Gastroesophageal sphincter (tissue), 4 donors: ENCODE measurements around the gene MLLT6. TPM values are rescaled to one million over a fixed set of nuclear protein-coding genes. Genes with fewer than 3 reads are reported as not detected.

Experiments used
- ATAC-seq: fragments of 150-250 bp; one replicate; pipeline ENCODE4 v1.9.1; 2016; ENCODE audit warnings: mild to moderate bottlenecking, moderate library complexity
- H3K27ac ChIP-seq, 4 donors: fragments of 200-600 bp; sonication (generic) in 3 of 4; 1 replicate in 3 of 4; 2 replicates in 1 of 4; pipeline ENCODE4 v1.5.1; 2016 to 2019
- H3K27me3 ChIP-seq: fragments of 200-600 bp; sonication (generic); one replicate; pipeline ENCODE4 v1.5.1; 2019
- H3K36me3 ChIP-seq, 2 donors: fragments of 200-600 bp; sonication (generic); one replicate each; pipeline ENCODE4 v1.5.1; 2019; ENCODE audit warnings: control low read depth in 1 of 2
- H3K4me1 ChIP-seq, 3 donors: fragments of 200-600 bp; sonication (generic); 1 replicate in 2 of 3; 2 replicates in 1 of 3; pipeline ENCODE4 v1.5.1; 2016 to 2019; ENCODE audit warnings: control low read depth in 2 of 3
- H3K4me3 ChIP-seq, 2 donors: fragments of 200-600 bp; sonication (generic); one replicate each; pipeline ENCODE4 v1.5.1; 2019; ENCODE audit warnings: mild to moderate bottlenecking in 1 of 2, moderate library complexity in 1 of 2
- H3K9me3 ChIP-seq, 3 donors: fragments of 200-600 bp; sonication (generic); one replicate each; pipeline ENCODE4 v1.5.1; 2017 to 2019; ENCODE audit warnings: control low read depth in 2 of 3
- CTCF ChIP-seq, 4 experiments: fragments of 200-600 bp in 2 of 4; fragments of 450-650 bp in 2 of 4; sonication (generic) in 1 of 4; IDR thresholded peaks; one replicate each; pipeline ENCODE4 v1.5.1; 2017 to 2019; ENCODE audit warnings: antibody characterized with exemption in 4 of 4, mild to moderate bottlenecking in 2 of 4, moderate library complexity in 2 of 4
- EP300 ChIP-seq: sonication (generic); formaldehyde crosslinking; IDR thresholded peaks from one replicate; pipeline ENCODE4 v1.6.1; 2017; ENCODE audit warnings: antibody characterized with exemption, mild to moderate bottlenecking
- POLR2A ChIP-seq, 2 donors: fragments of 450-650 bp; IDR thresholded peaks; one replicate each; pipeline ENCODE4 v1.6.1; 2017; ENCODE audit warnings: antibody characterized with exemption in 2 of 2, mild to moderate bottlenecking in 2 of 2, moderate library complexity in 1 of 2
- POLR2AphosphoS5 ChIP-seq: sonication (generic); formaldehyde crosslinking; IDR thresholded peaks from one replicate; pipeline ENCODE4 v1.6.1; 2017; ENCODE audit warnings: antibody characterized with exemption
- WGBS, 2 donors: methylation state at CpG; one replicate each; pipeline ENCODE4 v1.1.5; 2018; ENCODE audit warnings: low coverage in 1 of 2; 5-methylcytosine and 5-hydroxymethylcytosine counted together
- total RNA-seq, 4 donors: library from RNA; depleted of rRNA; stranded (reverse); fragments of >200 nt; gene quantifications; one replicate each; pipeline ENCODE4 v1.1.0, GENCODE V29; 2016

The MLLT6 gene
- total RNA-seq, 4 donors from 2014 or later: 55.6 to 101 (median 77.9) TPM

- H3K36me3 ChIP-seq: peaks cover 0 to 100% of the 10 kb centered on the region in 2 donors
- H3K27me3 ChIP-seq: no peaks in the 10 kb centered on the region
- H3K9me3 ChIP-seq: no peaks in the 10 kb centered on the region
- ATAC-seq: no peak
- 67% methylated on average over 1 of the region's 29 CpGs; no CpG with 5 or more reads in 1 of the 2 donors for WGBS, 2 donors
- TF ChIP-seq CTCF (IDR thresholded peaks at IDR 0.05): no peak
- TF ChIP-seq POLR2A (IDR thresholded peaks at IDR 0.05): no peak
- TF ChIP-seq EP300: no peak
- TF ChIP-seq POLR2AphosphoS5: no peak
- H3K4me3 ChIP-seq: no peak overlapping the region
- H3K4me1 ChIP-seq: peaks cover 0 to 21% (median 0%) of the 10 kb centered on the region in 3 donors
- H3K27ac ChIP-seq: peak overlapping the region in 2 of 4 donors; percentile 26 to 35
Measured at GRCh38 chr17:38719289-38719942, 14.3 kb downstream of the MLLT6 start.

GRCh38 chr17:38719943-38720641, 15.0 kb downstream of the MLLT6 start:
- Histone ChIP-seq H3K4me1 (peaks cover 0 to 28% (median 3%) of the 10 kb centered on the region in 3 donors), H3K9me3 (no peaks in the 10 kb centered on the region), H3K4me3 (no peak overlapping the region), H3K27ac (peak overlapping the region in 2 of 4 donors; percentile 26 to 35), H3K27me3 (no peaks in the 10 kb centered on the region), H3K36me3 (peaks cover 0 to 100% of the 10 kb centered on the region in 2 donors)
- 73 to 75% methylated on average over 2 to 18 of the region's 39 CpGs for WGBS, 2 donors
- no peak for ATAC-seq
- TF ChIP-seq POLR2AphosphoS5: no peak

- Histone ChIP-seq H3K4me3 (no peak overlapping the region), H3K36me3 (peaks cover 0 to 100% of the 10 kb centered on the region in 2 donors), H3K27me3 (no peaks in the 10 kb centered on the region), H3K9me3 (no peaks in the 10 kb centered on the region), H3K4me1 (peaks cover 0 to 34% (median 3%) of the 10 kb centered on the region in 3 donors), H3K27ac (peak overlapping the region in 1 of 4 donors; percentile 26)
- ATAC-seq: no peak
- TF ChIP-seq EP300: no peak
- TF ChIP-seq CTCF (IDR thresholded peaks at IDR 0.05): no peak
- TF ChIP-seq POLR2AphosphoS5: no peak
- TF ChIP-seq POLR2A (IDR thresholded peaks at IDR 0.05): no peak
- WGBS, 2 donors: 70 to 81% methylated on average over 4 to 6 of the region's 6 CpGs
Measured at GRCh38 chr17:38720941-38721340, 15.9 kb downstream of the MLLT6 start.

- Histone ChIP-seq H3K36me3 (peaks cover 0 to 94% of the 10 kb centered on the region in 2 donors), H3K27ac (peak overlapping the region in 2 of 4 donors; percentile 15 to 17), H3K4me1 (peaks cover 0 to 34% (median 3%) of the 10 kb centered on the region in 3 donors), H3K27me3 (no peaks in the 10 kb centered on the region), H3K4me3 (no peak overlapping the region), H3K9me3 (no peaks in the 10 kb centered on the region)
- no peak for ATAC-seq
- no CpG with 5 or more reads among the region's 16 CpGs for WGBS, 2 donors
- TF ChIP-seq CTCF (IDR thresholded peaks at IDR 0.05): no peak
- no peak for TF ChIP-seq POLR2AphosphoS5
- no peak for TF ChIP-seq POLR2A (IDR thresholded peaks at IDR 0.05)
- TF ChIP-seq EP300: no peak
Measured at GRCh38 chr17:38721802-38722201, 16.7 kb downstream of the MLLT6 start.

GRCh38 chr17:38724337-38724988, 19.4 kb downstream of the MLLT6 start:
- H3K4me1 ChIP-seq: peaks cover 0 to 42% (median 5%) of the 10 kb centered on the region in 3 donors
- H3K27ac ChIP-seq: peak overlapping the region in 1 of 4 donors; percentile 40
- no peak overlapping the region for H3K4me3 ChIP-seq
- peak; percentile 40 for ATAC-seq
- TF ChIP-seq EP300: no peak
- no peak for TF ChIP-seq CTCF (IDR thresholded peaks at IDR 0.05)
- peak; percentile 9 for TF ChIP-seq POLR2AphosphoS5
- WGBS, 2 donors: 55 to 78% methylated on average over 2 to 6 of the region's 16 CpGs
- H3K9me3 ChIP-seq: no peaks in the 10 kb centered on the region
- H3K27me3 ChIP-seq: no peaks in the 10 kb centered on the region
- H3K36me3 ChIP-seq: peaks cover 0 to 75% of the 10 kb centered on the region in 2 donors
